HG03457 (cell line): ENCODE measurements around the gene SVOP.

Experiments used
- ATAC-seq: cut with Tn5 transposase; IDR thresholded peaks from one replicate; pipeline ENCODE4 v1.9.1; 2021; ENCODE audit warnings: moderate number of reproducible peaks; ENCODE audit not compliant: unreplicated experiment

Gene SVOP

DNA sequence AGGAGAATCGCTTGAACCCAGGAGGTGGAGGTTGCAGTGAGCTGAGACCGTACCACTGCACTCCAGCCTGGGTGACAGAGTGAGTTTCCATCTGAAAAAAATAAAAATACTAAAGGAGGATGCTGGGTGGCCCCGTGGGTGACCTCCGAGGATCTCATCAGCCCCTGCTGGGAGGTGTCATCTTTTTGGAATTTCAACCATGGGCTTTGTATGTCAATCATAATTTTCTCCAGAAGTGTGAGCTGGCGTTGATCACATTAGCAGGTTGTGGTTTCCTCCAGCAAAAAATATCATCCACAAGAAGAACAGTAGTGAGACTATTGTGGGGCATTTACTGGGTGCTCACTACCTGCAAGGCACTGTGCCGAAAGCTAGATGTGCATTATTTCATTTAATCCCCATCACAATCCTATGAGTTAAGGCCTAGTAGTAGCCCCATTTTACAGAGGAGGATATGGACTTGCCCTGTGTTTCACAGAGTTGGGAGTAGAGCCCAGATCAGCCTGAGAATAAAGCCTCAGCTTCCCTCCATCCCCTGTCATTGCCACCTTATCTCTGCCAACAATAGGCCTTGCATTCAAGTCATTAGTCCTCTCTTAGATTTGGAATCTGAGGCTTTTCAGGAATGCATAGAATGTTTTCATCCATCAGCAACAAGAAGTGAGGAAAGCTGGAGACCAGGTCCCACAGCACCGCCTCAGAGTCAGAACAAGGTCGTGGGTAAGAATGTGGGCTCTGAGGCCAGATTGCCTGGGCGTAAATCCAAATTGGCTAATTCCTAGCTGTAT lies 39.8 kb downstream of the SVOP start:
- ATAC-seq: no peak

GRCh38 chr12:108977360-108977759 lies 43.5 kb downstream of the SVOP start:
- ATAC-seq: no peak

DNA sequence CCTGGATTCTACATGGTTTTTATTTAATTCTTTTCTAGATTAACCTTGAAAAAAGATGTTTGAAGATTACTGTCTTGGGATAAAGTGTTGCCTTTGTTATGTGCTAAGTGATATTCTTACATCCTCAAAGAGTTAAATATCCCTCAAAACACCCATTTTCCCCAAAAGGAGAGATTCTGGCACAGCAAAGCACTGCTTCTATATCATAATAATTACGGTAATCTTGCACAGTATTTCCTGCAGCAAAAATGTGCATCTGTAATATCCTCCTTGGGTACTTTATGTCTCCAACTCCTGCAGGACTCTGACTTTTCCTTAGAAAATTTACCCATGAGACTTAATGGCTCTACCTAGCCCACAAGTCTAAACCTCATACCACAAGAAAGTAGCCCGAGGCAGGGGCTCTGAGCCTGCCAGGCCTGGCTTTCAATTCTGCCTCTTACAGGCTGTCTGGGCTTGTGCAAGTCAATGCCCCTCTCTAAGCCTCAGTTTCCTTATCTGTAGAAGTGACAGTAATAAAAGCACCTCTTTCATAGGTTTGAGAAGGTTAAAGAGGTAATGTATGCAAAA lies 45.8 kb downstream of the SVOP start:
- ATAC-seq: no peak

DNA sequence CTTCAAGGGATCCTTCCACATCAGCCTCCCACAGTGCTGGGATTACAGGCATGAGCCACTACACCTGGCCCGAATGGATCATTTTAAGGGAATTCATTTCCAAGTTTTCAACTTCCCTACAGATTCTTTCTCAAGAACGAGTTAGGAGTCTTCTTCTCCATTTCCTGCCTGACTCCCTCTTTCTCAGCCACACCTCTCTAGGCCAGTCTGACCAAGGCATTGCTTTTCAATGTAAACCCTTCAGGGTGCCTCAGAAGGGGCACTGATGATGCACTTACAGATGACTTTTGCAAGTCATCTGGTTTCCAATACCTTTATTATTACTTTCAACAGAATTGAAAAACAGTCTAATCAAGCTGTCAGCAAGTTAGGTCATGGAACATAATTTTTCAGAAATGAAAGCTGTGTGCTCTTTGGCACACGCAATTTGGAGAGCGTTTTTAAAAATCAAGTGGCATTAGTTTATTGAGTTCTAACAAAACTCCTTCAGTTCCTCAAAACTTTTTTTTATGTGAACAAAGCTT lies 47.2 kb downstream of the SVOP start:
- ATAC-seq: no peak

DNA sequence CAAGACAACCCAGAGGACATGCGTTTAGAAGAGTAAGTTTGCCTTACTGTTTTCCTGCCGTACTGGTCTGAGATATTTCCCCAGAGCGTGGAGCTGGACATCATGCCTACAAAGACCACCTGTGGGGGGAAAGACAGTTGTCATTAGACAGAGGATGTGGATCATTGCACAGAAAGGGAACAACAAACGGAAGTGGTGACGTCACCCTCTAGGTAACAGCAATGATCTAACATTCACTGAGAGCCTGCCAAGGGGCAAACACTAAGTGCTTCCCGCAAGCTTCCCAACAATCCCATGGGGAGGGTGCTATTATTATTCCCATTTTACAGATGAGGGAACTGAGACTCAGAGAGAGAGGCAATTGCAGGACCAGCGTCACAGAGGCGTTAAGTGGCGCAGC lies 48.5 kb downstream of the SVOP start:
- ATAC-seq: no peak

- no peak for ATAC-seq
Measured at GRCh38 chr12:108969622-108970021, 51.2 kb downstream of the SVOP start.

GRCh38 chr12:108967869-108968540 lies 52.9 kb downstream of the SVOP start:
- no peak for ATAC-seq

- no peak for ATAC-seq
Measured at GRCh38 chr12:108966378-108967151, 54.3 kb downstream of the SVOP start.

DNA sequence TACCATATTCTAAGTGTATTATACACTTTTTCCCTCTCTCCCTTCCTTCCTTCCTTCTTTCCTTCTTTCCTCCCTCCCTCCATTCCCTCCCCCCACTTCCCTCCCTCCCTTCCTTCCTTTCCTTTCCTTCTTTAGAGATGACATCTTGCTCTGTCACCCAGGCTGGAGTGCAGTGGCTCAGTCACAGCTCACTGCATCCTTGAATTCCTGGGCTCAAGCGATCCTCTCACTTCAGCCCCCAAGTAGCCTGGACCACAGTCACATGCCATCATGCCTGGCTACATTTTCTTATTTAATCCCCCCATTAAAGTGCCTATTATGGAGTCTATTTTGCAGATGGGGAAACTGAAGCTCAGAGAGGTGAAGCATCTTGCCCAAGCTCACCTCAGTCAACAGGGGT lies 55.0 kb downstream of the SVOP start:
- ATAC-seq: no peak

DNA sequence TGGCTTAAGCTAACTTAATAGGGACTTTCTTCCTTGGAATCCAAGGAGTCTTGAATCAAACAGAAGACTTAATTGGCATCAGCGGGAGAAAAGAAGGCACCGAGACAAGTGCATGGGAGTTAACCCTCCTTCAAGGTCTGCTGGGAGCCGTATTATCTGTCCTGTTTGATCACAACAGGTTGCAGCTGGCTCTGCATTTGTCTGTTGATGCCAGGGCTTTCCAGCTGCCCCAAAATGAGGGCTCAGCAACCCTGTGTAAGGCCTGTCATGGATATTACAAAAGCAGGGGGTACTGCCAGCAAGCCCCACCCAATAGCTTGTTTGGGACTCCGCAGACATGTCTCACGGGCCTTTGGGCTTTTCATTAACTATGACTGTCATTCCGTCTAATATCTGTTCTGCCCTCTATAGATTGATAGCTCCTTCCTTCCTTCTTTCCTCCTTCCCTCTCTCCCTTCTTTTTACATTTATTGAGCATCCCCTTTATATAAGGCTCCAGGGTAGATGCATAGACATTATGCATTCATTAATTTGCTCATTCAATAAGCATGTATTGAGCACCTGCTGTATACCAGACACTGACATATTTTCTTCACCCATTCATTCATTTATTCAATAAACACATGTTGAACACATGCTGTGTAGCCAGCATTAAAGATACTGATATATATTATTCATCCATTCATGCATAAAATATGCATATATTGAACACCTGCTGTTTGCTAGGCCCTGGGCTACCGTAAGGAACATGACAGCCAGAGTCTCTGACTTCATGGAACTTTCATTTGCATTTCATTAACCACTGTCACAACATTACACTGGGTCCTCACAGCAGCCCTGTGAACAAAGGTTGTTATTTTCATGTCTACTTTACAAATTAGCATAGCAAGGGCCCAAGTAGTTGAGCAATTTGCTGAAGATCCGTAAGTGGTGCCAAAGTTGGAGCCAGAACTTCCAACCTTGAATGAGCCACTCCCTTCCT lies 56.2 kb downstream of the SVOP start:
- no peak for ATAC-seq

- no peak for ATAC-seq
Measured at GRCh38 chr12:108962256-108962655, 58.6 kb downstream of the SVOP start.

GRCh38 chr12:108959748-108960655 lies 60.9 kb downstream of the SVOP start:
- ATAC-seq: no peak

- no peak for ATAC-seq
Measured at GRCh38 chr12:108955225-108955835, 65.5 kb downstream of the SVOP start.

- ATAC-seq: no peak
Measured at GRCh38 chr12:108950991-108951739, 69.7 kb downstream of the SVOP start.

DNA sequence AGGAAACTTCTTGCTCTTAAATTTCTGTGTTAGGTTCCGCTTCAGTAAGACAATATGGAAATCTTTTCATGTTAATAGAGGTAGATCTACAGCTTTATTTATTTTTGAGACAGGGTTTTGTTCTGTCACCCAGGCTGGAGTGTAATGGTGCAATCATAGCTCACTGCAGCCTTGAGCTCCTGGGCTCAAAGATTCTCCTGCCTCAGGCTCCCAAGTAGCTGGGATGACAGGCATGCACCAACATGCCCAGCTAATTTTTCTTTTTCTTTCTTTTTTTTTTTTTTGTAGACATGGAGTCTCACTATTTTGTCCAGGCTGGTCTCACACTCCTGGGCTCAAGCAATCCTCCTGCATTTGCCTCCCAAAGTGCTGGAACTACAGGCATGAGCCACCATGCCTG lies 70.9 kb downstream of the SVOP start:
- ATAC-seq: no peak

- no peak for ATAC-seq
Measured at GRCh38 chr12:108948367-108948766, 72.5 kb downstream of the SVOP start.

GRCh38 chr12:108947097-108947496 lies 73.8 kb downstream of the SVOP start:
- no peak for ATAC-seq

DNA sequence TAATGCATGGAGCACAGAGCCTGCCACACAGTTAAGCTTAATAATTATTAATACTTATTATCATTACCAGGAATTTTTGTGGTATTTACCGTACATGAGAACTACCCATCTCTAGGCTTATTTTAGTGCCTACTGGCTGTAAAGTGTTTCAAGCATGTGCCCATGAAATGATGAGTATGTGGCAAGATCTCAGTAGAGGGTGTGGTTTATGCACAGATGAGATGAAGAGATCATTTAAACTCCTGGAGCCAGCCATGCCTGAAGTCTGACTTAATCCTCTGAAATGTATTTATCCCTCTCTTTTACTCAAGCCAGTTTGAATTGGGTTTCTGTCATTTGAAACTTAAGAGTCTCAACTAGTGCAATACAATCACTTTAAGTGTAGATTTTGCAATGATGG lies 80.7 kb downstream of the SVOP start:
- no peak for ATAC-seq
